Prostate gland (tissue), 2 donors: Measurements from ENCODE around the gene SARM1. TPM values are rescaled to one million over a fixed set of nuclear protein-coding genes. Genes with fewer than 3 reads are reported as not detected.

Experiments used
- DNase-seq: peaks from one replicate; pipeline ENCODE4 v3.0.0-alpha.2; 2019; ENCODE audit warnings: low spot score
- H3K27ac ChIP-seq, 2 donors: fragments of 200-600 bp; sonication (generic); 2 replicates each; pipeline ENCODE4 v1.5.1; 2017 to 2019
- H3K27me3 ChIP-seq: fragments of 200-600 bp; sonication (generic); replicated peaks from 2 replicates; pipeline ENCODE4 v1.5.1; 2019; ENCODE audit not compliant: insufficient read depth
- H3K36me3 ChIP-seq, 2 donors: fragments of 200-600 bp; sonication (generic); 1 replicate in 1 of 2; 2 replicates in 1 of 2; pipeline versions ENCODE4 v1.5.1 to v1.8.1; 2017 to 2019
- H3K4me1 ChIP-seq: fragments of 200-600 bp; sonication (generic); replicated peaks from 2 replicates; pipeline ENCODE4 v1.5.1; 2019
- H3K4me3 ChIP-seq, 2 donors: fragments of 200-600 bp; sonication (generic); 2 replicates each; pipeline ENCODE4 v1.5.1; 2017 to 2019
- H3K9me3 ChIP-seq: fragments of 200-600 bp; sonication (generic); 2 replicates; pipeline ENCODE4 v1.5.1; 2017
- POLR2A ChIP-seq: fragments of 450-650 bp; IDR thresholded peaks from one replicate; pipeline ENCODE4 v1.6.1; 2016; ENCODE audit warnings: antibody characterized with exemption, mild to moderate bottlenecking
- POLR2AphosphoS5 ChIP-seq: sonication (generic); formaldehyde crosslinking; IDR thresholded peaks from one replicate; pipeline ENCODE4 v1.6.1; 2017; ENCODE audit warnings: antibody characterized with exemption
- WGBS: methylation state at CpG from one replicate; pipeline ENCODE4 v1.1.5; 2018; 5-methylcytosine and 5-hydroxymethylcytosine counted together
- intact Hi-C: fragments of 100-400 bp; cut with DNase I; formaldehyde crosslinking; loops from one replicate; pipeline ENCODE4 v1.14.2; 2022
- total RNA-seq, 2 donors: library from RNA; depleted of rRNA; stranded (reverse); fragments of >200 nt; gene quantifications; one replicate each; pipeline ENCODE4 v1.1.0, GENCODE V29; 2016
- TF ChIP-seq, protein P1 (sequence below), 4 experiments: fragments of 200-600 bp in 2 of 4; fragments of 450-650 bp in 2 of 4; sonication (generic) in 2 of 4; IDR thresholded peaks; 1 replicate in 3 of 4; 2 replicates in 1 of 4; pipeline ENCODE4 v1.5.1; 2016 to 2019; ENCODE audit warnings: antibody characterized with exemption in 4 of 4, mild to moderate bottlenecking in 2 of 4, moderate library complexity in 2 of 4

SARM1 gene
- total RNA-seq, 2 donors from 2014 or later = 20.6 to 21.4 TPM

DNA sequence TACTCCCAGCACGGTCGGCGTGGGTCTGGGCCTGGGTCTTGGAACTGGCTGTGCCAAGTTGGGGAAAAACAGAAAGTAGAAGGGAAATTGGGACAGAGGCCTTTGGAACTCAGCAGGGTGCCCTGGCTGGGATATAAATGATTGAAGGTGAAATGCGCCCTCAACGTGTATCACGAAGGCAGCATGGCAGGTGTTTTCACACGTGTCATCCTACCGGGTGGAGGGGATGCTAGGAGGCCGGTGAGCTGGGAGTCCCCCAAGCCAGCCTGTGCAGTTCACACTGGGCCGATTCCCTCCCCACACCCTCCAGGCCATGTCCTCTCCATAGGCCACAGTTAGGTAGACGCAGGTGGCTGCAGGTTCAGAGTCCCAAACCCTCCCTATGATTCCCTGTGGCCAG, 30.0 kb upstream of the SARM1 start:
- TF ChIP-seq POLR2A (no peak), POLR2AphosphoS5 (no peak)
- TF ChIP-seq, protein P1, sequence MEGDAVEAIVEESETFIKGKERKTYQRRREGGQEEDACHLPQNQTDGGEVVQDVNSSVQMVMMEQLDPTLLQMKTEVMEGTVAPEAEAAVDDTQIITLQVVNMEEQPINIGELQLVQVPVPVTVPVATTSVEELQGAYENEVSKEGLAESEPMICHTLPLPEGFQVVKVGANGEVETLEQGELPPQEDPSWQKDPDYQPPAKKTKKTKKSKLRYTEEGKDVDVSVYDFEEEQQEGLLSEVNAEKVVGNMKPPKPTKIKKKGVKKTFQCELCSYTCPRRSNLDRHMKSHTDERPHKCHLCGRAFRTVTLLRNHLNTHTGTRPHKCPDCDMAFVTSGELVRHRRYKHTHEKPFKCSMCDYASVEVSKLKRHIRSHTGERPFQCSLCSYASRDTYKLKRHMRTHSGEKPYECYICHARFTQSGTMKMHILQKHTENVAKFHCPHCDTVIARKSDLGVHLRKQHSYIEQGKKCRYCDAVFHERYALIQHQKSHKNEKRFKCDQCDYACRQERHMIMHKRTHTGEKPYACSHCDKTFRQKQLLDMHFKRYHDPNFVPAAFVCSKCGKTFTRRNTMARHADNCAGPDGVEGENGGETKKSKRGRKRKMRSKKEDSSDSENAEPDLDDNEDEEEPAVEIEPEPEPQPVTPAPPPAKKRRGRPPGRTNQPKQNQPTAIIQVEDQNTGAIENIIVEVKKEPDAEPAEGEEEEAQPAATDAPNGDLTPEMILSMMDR (IDR thresholded peaks at IDR 0.05) = no peak
- Histone ChIP-seq H3K27me3 (no peaks in the 10 kb centered on the region), H3K27ac (no peak overlapping the region), H3K4me1 (no peaks in the 10 kb centered on the region), H3K36me3 (peaks cover 6 to 19% of the 10 kb centered on the region in 2 donors), H3K4me3 (no peak overlapping the region), H3K9me3 (no peaks in the 10 kb centered on the region)
- intact Hi-C loops = no loop called here
- 92% methylated on average over 11 of the region's 11 CpGs for WGBS
- DNase-seq = no peak

- no peak for TF ChIP-seq POLR2A
- TF ChIP-seq POLR2AphosphoS5 = no peak
- TF ChIP-seq, protein P1 (IDR thresholded peaks at IDR 0.05) = no peak
- no peaks in the 10 kb centered on the region for H3K27me3 ChIP-seq
- DNase-seq = no peak
- H3K4me3 ChIP-seq = no peak overlapping the region
- intact Hi-C loops = no loop called here
- no peaks in the 10 kb centered on the region for H3K4me1 ChIP-seq
- H3K36me3 ChIP-seq = peaks cover 8 to 20% of the 10 kb centered on the region in 2 donors
- WGBS = 92% methylated on average over 14 of the region's 14 CpGs
- H3K27ac ChIP-seq = no peak overlapping the region
- no peaks in the 10 kb centered on the region for H3K9me3 ChIP-seq
Observed at GRCh38 chr17:28342313-28342712, 29.2 kb upstream of the SARM1 start.

GRCh38 chr17:28343491-28343932, 28.0 kb upstream of the SARM1 start:
- intact Hi-C loops = no loop called here
- Histone ChIP-seq H3K27me3 (no peaks in the 10 kb centered on the region), H3K9me3 (no peaks in the 10 kb centered on the region), H3K4me3 (no peak overlapping the region), H3K27ac (no peak overlapping the region), H3K4me1 (no peaks in the 10 kb centered on the region), H3K36me3 (peaks cover 12 to 30% of the 10 kb centered on the region in 2 donors)
- WGBS = 82% methylated on average over 10 of the region's 10 CpGs
- DNase-seq = no peak
- no peak for TF ChIP-seq POLR2A
- TF ChIP-seq, protein P1 (IDR thresholded peaks at IDR 0.05) = no peak
- no peak for TF ChIP-seq POLR2AphosphoS5

DNA sequence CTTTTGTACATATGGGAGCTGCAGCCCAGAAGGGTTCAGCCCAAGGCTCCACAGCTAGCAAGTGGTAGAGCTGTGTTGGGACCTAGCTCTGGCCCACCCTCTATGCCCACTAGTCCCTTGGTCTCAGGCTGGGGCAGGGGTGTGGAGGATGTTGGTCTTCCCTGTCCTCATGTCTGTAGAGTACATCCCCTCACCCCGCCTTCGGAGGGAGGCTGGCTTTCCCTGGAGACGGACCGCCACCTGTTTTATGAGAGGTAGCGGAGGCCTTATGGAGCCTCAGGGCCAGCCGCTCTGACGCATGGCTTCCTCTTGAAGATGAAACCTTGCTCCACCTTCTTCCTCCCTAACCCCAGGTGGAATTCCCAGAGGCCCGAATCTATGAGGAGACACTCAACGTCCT, 27.5 kb upstream of the SARM1 start:
- no peaks in the 10 kb centered on the region for H3K27me3 ChIP-seq
- TF ChIP-seq, protein P1 (IDR thresholded peaks at IDR 0.05) = no peak
- TF ChIP-seq POLR2A = no peak
- H3K4me3 ChIP-seq = no peak overlapping the region
- intact Hi-C loops = no loop called here
- no peak overlapping the region for H3K27ac ChIP-seq
- no peaks in the 10 kb centered on the region for H3K4me1 ChIP-seq
- 84% methylated on average over 9 of the region's 9 CpGs for WGBS
- DNase-seq = no peak
- no peaks in the 10 kb centered on the region for H3K9me3 ChIP-seq
- H3K36me3 ChIP-seq = peaks cover 12 to 30% of the 10 kb centered on the region in 2 donors

GRCh38 chr17:28344435-28344901, 27.0 kb upstream of the SARM1 start:
- TF ChIP-seq, protein P1 (IDR thresholded peaks at IDR 0.05) = no peak
- no peak for TF ChIP-seq POLR2AphosphoS5
- TF ChIP-seq POLR2A = no peak

More at GRCh38 chr17:28344435-28344901, 27.0 kb upstream of the SARM1 start:
- 92% methylated on average over 19 of the region's 19 CpGs for WGBS
- H3K9me3 ChIP-seq = no peaks in the 10 kb centered on the region
- peaks cover 12 to 30% of the 10 kb centered on the region in 2 donors for H3K36me3 ChIP-seq
- no peaks in the 10 kb centered on the region for H3K4me1 ChIP-seq
- no peak overlapping the region for H3K27ac ChIP-seq
- no peaks in the 10 kb centered on the region for H3K27me3 ChIP-seq
- intact Hi-C loops = no loop called here
- H3K4me3 ChIP-seq = no peak overlapping the region
- no peak for DNase-seq
